NCI-H2196 (cell line): Measurements from ENCODE around the gene TLR8.
"Not testable (repeated sequence)": the region's sequence is repeated elsewhere in the genome, so short reads cannot be mapped to it uniquely, and the experiment has no call there.

ENCODE experiments used
- DNase-seq: peaks from one replicate; lab custom pipeline; 2025; ENCODE audit not compliant: unreplicated experiment; lab: John Stamatoyannopoulos, UW

The TLR8 gene

DNA sequence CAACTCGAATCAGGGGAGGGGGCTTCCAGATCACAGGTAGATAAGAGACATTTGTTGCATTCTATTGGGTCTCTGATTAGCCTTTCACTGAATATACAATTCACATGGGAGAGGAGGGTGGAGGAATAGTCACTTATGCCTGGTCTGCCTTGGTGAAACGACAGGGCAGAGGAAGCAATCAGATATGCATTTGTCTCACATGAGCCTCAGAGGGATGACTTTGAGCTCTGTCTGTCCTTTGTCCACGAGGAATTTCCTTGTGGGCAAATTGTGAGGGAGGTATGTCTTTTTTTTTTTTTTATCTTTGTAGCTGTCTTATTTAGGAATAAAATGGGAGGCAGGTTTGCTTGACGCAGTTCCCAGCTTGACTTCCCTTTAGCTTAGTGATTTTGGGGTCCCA lies 40.0 kb downstream of the TLR8 start:
- DNase-seq: no peak

DNA sequence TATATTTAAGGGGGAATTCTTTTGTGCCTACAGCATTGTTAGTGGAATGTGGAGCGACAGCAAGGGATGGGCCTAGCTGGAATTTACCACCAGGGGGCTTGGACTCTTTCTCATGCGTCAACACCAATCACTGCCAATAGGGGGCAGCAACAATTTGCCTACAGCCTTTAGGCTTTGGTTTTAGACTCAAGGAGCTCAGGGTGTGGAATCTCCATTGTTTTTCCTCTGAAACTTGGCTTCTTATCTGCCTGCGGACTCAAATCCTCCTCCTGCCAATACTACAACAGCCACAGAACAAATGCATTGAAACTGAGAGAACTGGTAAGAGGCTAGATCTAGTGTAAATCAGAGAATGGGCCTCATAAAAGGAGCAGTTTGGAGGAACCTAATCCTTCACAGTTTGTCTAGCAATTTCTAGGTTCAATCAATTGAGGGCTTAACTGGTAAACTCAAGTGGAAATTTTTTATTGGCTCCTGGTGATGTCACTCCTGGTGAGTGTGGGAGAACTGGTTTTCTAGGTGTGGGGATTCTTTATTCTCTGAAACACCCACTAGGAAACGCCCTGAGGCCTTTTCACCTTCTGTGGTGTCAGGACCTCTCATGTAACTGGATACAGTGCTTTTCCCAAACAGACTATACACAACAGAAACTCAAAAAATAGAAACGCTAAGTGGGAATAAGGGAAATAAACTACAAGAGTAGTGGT lies 40.6 kb downstream of the TLR8 start:
- peak; percentile 74 for DNase-seq

- DNase-seq: peak; percentile 1
These were observed 41.3 kb downstream of the TLR8 start for GRCh38 chrX:12947545-12948235.

DNA sequence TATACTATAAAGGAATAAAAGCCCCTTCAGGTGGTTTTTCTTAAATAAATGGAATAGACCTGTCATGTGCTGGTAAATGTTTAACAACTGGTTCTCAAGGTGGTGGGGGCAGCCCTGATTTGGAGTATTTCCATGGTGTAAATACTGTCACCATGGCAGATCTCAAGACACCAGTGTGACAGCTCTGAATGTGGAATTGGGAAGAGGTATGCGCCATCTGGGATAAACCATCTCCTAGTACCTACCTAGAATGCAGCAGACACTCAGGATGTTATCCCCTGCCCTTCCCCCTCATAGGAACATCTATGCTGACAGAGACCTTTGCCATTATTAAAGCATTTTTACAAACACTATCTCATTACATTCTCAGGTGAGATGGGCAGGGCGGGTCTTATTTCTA lies 42.1 kb downstream of the TLR8 start:
- no peak for DNase-seq

DNA sequence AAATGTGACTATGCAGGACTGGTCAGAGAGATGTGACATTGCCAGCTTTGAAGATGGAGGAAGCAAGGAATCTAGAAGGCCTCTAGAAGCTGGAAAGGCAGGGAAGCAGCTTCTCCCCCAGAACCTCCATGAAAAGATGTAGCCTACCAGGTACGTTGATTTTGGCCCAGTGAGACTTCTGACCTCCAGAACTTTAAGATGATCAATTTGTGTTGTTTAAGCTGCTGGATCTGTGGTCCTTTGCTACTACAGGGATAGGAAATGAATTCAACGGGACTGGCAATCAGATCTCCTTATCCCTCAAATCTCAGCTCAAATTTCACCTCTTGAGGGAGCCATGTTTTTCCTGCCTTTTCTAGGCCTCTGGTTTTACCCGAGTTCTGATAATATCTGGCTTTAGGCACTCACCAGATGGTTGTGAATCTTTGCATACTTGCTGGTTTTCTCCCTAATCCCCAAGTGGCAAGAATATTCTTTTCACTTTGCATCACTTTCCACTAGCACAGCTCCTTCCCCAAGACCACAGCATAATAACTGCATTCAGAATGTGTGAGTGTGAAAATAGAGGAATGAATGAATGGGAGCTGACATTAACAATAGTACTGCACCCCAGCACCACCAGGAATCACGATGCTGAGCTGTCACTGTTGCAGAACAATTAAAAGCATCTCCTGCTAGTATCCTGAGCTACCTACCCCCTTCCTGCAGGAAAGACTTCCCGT lies 42.9 kb downstream of the TLR8 start:
- DNase-seq: no peak

- DNase-seq: no peak
These were observed 43.7 kb downstream of the TLR8 start for GRCh38 chrX:12949927-12950656.

- DNase-seq: no peak
These were observed 44.6 kb downstream of the TLR8 start for GRCh38 chrX:12950851-12951594.

GRCh38 chrX:12951595-12951975 lies 45.2 kb downstream of the TLR8 start:
- no peak for DNase-seq

DNA sequence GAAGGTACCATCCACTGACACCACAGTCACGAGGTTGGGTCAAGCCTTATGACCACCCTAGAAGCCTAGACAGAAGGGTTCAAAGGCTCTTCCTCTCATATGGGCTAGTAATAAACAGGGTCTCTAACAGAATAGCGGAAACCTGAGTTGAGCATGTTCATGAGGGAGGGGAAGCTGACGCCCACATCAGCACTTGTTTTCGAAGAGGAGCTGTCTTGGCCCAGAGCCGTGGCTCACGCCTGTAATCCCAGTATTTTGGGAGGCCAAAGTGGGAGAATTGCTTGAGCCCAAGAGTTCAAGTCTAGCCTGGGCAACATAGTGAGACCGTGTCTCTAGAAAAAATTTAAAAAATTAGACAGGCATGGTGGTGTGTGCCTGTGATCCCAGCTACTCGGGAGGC lies 47.0 kb downstream of the TLR8 start:
- no peak for DNase-seq

GRCh38 chrX:12954376-12954775 lies 48.0 kb downstream of the TLR8 start:
- no peak for DNase-seq

DNA sequence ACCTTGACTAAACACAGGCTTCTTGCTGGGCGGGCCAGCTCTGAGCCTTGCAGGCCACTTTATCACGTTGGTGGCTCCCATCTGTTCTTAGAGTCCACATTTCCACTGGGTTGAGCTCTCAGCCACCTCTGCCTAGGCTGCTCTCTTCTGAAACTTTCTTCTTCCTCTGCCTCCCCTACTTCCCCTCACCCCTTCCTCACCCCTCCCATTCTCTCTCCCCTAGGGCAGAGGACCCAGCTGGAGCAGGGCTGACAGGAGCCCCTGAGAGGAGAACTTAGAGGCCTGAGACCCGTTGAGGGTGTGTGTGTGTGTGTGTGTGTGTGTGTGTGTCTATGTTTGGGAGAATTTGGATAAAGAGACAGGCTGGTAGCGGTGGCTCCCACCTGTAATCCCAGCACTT lies 48.6 kb downstream of the TLR8 start:
- DNase-seq: no peak

- DNase-seq: no peak
These were observed 49.7 kb downstream of the TLR8 start for GRCh38 chrX:12955882-12956703.

DNA sequence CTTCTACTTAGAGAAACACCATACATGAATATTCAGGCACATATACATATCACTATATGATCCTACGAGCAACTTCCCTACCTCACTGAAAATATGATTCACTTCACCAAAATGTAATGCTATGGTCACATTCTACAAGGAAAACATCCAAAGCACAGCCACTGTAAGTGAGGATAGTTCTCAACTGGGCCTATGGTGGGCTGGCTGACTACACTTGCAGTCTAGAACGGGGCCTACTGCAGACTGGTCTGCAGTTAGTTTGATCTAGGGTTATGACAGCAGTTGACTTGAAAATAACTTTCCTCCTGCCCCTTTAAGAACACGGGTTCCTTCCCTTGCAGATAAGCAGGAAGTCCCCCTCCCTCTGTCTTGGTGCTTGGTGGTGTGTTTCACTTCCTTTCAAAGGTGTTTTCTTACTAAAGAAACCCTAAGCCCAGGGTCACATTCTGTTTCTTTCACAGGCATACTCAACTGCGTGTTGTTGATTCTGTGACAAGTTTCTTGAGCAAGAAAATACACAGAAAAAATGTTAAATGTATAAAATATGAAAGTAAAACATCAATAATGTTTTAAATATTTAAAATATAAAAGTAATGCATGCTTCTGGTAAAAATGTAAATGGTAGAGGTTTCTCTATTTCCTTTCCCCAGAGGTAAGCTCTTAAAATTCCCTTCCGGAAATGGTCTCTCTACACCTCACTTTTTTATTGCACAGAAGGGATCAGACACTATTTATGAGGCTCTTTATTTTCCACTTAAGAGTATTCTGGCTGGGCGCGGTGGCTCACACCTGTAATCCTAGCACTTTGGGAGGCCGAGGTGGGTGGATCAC lies 50.5 kb downstream of the TLR8 start:
- DNase-seq: no peak

- DNase-seq: no peak
These were observed 51.6 kb downstream of the TLR8 start for GRCh38 chrX:12958059-12958458.

- no peak for DNase-seq
These were observed 52.0 kb downstream of the TLR8 start for GRCh38 chrX:12958461-12958860.

GRCh38 chrX:12961196-12961718 lies 54.8 kb downstream of the TLR8 start:
- no peak for DNase-seq

- DNase-seq: no peak
These were observed 55.7 kb downstream of the TLR8 start for GRCh38 chrX:12962041-12962504.

GRCh38 chrX:12963210-12963850 lies 56.9 kb downstream of the TLR8 start:
- DNase-seq: not testable (repeated sequence)
